Right lobe of liver (tissue), 6 donors: ENCODE data around the gene HSD17B13. TPM values are rescaled to one million over a fixed set of nuclear protein-coding genes. Genes with fewer than 3 reads are reported as not detected.

ENCODE experiments used
- ATAC-seq, 4 donors: fragments of 200-7000 bp; cut with Tn5 transposase; one replicate each; pipeline ENCODE4 v1.9.1; 2020; ENCODE audit warnings: mild to moderate bottlenecking in 4 of 4, moderate library complexity in 4 of 4
- DNase-seq, 3 donors: peaks; one replicate each; pipeline ENCODE4 v3.0.0-alpha.2; 2020
- H3K27ac ChIP-seq, 3 donors: fragments of 200-600 bp; one replicate each; pipeline ENCODE4 v1.8.0; 2022
- H3K27me3 ChIP-seq, 2 donors: fragments of 200-600 bp; one replicate each; pipeline ENCODE4 v1.8.0; 2022
- H3K36me3 ChIP-seq, 4 donors: fragments of 200-600 bp; sonication (generic) in 1 of 4; one replicate each; pipeline versions ENCODE4 v1.5.1 to v1.8.0; 2017 to 2022; ENCODE audit warnings: control low read depth in 1 of 4
- H3K4me1 ChIP-seq, 4 donors: fragments of 200-600 bp; sonication (generic) in 1 of 4; one replicate each; pipeline versions ENCODE4 v1.5.1 to v1.8.0; 2017 to 2022; ENCODE audit warnings: control low read depth in 1 of 4
- H3K4me3 ChIP-seq, 3 donors: fragments of 200-600 bp; one replicate each; pipeline ENCODE4 v1.8.0; 2022
- H3K9me3 ChIP-seq, 4 donors: fragments of 200-600 bp; sonication (generic) in 1 of 4; one replicate each; pipeline versions ENCODE4 v1.5.1 to v1.8.0; 2017 to 2022; ENCODE audit warnings: control low read depth in 1 of 4
- CTCF ChIP-seq, 4 donors: fragments of 200-600 bp in 3 of 4; fragments of 450-650 bp in 1 of 4; IDR thresholded peaks; one replicate each; pipeline versions ENCODE4 v1.5.1 to v1.8.0; 2016 to 2022; ENCODE audit warnings: antibody characterized with exemption in 4 of 4, mild to moderate bottlenecking in 2 of 4
- POLR2A ChIP-seq: fragments of 450-650 bp; IDR thresholded peaks from one replicate; pipeline ENCODE4 v1.6.1; 2017; ENCODE audit warnings: antibody characterized with exemption, mild to moderate bottlenecking
- WGBS: methylation state at CpG from one replicate; pipeline ENCODE4 v1.1.6; 2018; ENCODE audit warnings: low coverage, low lambda C conversion rate; ENCODE audit not compliant: insufficient coverage; ENCODE audit errors: missing lambda C conversion rate; 5-methylcytosine and 5-hydroxymethylcytosine counted together
- intact Hi-C, 2 donors: fragments of 100-400 bp; cut with DNase I; formaldehyde crosslinking; loops; one replicate each; pipeline versions ENCODE4 v1.11.2 to v1.14.1; 2022
- total RNA-seq, 6 experiments: library from RNA; depleted of rRNA in 2 of 6; stranded (reverse); fragments of >200 nt in 2 of 6; fragmentation: NEBNext Ultra II Directional in 3 of 6; extraction: Animal tissue kit (Norgen Biotek cat#: 25700) in 3 of 6; gene quantifications; one replicate each; pipeline versions ENCODE4 v1.1.0 to v1.2.4, GENCODE V29; 2016 to 2023
- donor health status: DM: no; HTN: yes; CAD: no.
- donor health status: DM: no; HTN: no; CAD: no.
- donor health status: DM: no; HTN: no; CAD: no.
- donor health status: DM: no; HTN: yes; CAD: no.
- donor health status: DM: no; HTN: yes; CAD: no.

HSD17B13 gene
- total RNA-seq, 6 experiments from 2014 or later = 27.1 to 181 (median 65.3) TPM

- no peak overlapping the region for H3K27ac ChIP-seq
- no peak for ATAC-seq
- DNase-seq = no peak
- no peak overlapping the region for H3K4me3 ChIP-seq
- peaks cover 0 to 33% (median 5%) of the 10 kb centered on the region in 4 donors for H3K36me3 ChIP-seq
- no peak for TF ChIP-seq POLR2A
- no peak for TF ChIP-seq CTCF (IDR thresholded peaks at IDR 0.05)
- H3K27me3 ChIP-seq = no peaks in the 10 kb centered on the region
- intact Hi-C loops = no loop called here
- WGBS = 91% methylated on average over 1 of the region's 1 CpG
- no peaks in the 10 kb centered on the region for H3K9me3 ChIP-seq
- no peaks in the 10 kb centered on the region for H3K4me1 ChIP-seq
Observed at GRCh38 chr4:87306056-87306455, 16.6 kb downstream of the HSD17B13 start.

- Histone ChIP-seq H3K27me3 (no peaks in the 10 kb centered on the region), H3K4me3 (no peak overlapping the region), H3K36me3 (peaks cover 0 to 28% (median 5%) of the 10 kb centered on the region in 4 donors), H3K4me1 (no peaks in the 10 kb centered on the region), H3K9me3 (no peaks in the 10 kb centered on the region), H3K27ac (no peak overlapping the region)
- no peak for ATAC-seq
- WGBS = 93% methylated on average over 7 of the region's 7 CpGs
- intact Hi-C loops = no loop called here
- no peak for DNase-seq
- TF ChIP-seq CTCF (IDR thresholded peaks at IDR 0.05) (no peak), POLR2A (no peak)
Observed at GRCh38 chr4:87305562-87305961, 17.1 kb downstream of the HSD17B13 start.

- no peaks in the 10 kb centered on the region for H3K27me3 ChIP-seq
- DNase-seq = no peak
- WGBS = 86% methylated on average over 10 of the region's 10 CpGs
- peaks cover 0 to 3% (median 0%) of the 10 kb centered on the region in 4 donors for H3K4me1 ChIP-seq
- H3K27ac ChIP-seq = no peak overlapping the region
- intact Hi-C loops = no loop called here
- H3K36me3 ChIP-seq = peaks cover 0 to 22% (median 2%) of the 10 kb centered on the region in 4 donors
- no peaks in the 10 kb centered on the region for H3K9me3 ChIP-seq
- TF ChIP-seq CTCF (IDR thresholded peaks at IDR 0.05) (no peak), POLR2A (no peak)
- ATAC-seq = no peak
- H3K4me3 ChIP-seq = no peak overlapping the region
Observed at GRCh38 chr4:87304745-87305432, 17.8 kb downstream of the HSD17B13 start.

GRCh38 chr4:87299898-87300297 lies 22.8 kb downstream of the HSD17B13 start:
- intact Hi-C loops = no loop called here
- Histone ChIP-seq H3K4me3 (no peak overlapping the region), H3K27ac (peak overlapping the region in 1 of 3 donors; percentile 30), H3K4me1 (peaks cover 0 to 7% (median 0%) of the 10 kb centered on the region in 4 donors), H3K36me3 (peaks cover 0 to 7% (median 0%) of the 10 kb centered on the region in 4 donors), H3K27me3 (no peaks in the 10 kb centered on the region), H3K9me3 (no peaks in the 10 kb centered on the region)
- peak; percentile 49 to 85 (median 58) for ATAC-seq
- no peak for DNase-seq
- WGBS = 42% methylated on average over 4 of the region's 4 CpGs
- TF ChIP-seq POLR2A (no peak), CTCF (IDR thresholded peaks at IDR 0.05) (no peak)
